KBM-7 (cell line): ENCODE results near the gene MAST4.
A peak's percentile ranks its signal among the peaks of the same experiment; 100 is the strongest.

Experiments
- DNase-seq: peaks from one replicate; pipeline ENCODE4 v3.0.0-alpha.2; 2015
- in situ Hi-C: fragments of 300-500 bp; cut with MboI; formaldehyde crosslinking; loops from 2 replicates; pipeline ENCODE4 v1.14.3; 2020; ENCODE audit warnings: low sequenced_read_pairs, low pct_unique_long_range_greater_than_20kb, mixed read lengths

The MAST4 gene

GRCh38 chr5:67133776-67134175, 537.6 kb downstream of the MAST4 start:
- no peak for DNase-seq
- in situ Hi-C loops = no loop called here

GRCh38 chr5:67135381-67135984, 539.3 kb downstream of the MAST4 start:
- no peak for DNase-seq
- in situ Hi-C loops = no loop called here

DNA sequence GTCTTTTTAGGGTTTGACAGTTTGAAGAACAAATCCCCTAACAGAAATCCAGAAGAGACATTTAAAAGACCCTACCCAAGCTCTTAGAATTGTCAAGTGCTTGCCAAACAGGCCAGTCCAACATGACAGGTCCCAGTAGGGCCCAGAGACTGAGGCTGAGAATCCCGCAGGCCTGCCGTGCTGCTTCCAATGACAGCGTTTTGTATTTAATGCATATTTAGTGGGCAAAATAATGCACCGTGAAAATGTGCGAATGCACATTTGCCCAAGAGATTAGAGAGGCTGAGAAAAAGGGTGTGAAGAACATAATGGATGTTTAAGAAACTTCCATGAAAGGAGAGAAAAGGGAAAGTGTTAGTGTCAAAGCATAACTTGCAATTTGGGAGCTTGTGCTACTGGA, 542.8 kb downstream of the MAST4 start:
- no peak for DNase-seq
- in situ Hi-C loops = no loop called here

DNA sequence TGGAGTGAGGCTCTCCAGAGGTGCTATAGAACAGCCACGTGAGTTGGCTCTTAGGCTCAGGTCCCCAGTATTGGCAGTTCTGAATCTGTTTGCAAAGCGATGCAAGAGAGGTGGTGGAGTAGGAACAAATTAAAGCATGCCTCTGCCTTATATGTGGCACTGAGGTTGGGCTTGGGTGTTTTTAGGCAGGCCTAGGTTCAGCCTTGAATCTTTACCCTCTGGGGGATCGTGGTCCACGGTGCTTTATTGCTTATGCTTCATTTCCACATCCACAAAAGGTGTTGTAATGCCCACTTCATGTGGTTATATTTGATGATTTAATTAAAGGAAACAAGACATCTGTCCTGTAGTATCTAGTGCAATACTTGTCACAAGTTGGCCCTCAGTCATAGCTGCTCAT, 544.2 kb downstream of the MAST4 start:
- no peak for DNase-seq
- in situ Hi-C loops = no loop called here

DNA sequence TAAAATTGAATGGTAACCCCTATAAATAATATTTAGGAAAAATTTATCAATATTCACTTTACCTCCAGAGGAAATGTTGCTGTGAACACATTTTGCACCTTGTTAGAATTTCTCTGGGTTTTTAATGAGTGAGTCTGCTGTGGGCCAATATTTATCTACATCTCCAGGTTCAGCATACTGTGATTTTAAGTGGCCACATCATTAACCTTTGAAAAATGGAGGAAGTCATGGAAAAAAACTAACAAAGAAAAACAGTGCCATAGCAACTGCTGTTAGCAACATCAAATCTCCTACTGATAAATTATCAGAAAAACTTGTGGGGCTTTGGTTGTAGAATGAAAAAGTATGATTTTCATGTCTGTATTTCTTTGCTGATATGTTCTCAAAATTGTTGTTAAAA, 545.5 kb downstream of the MAST4 start:
- in situ Hi-C loops = no loop called here

DNA sequence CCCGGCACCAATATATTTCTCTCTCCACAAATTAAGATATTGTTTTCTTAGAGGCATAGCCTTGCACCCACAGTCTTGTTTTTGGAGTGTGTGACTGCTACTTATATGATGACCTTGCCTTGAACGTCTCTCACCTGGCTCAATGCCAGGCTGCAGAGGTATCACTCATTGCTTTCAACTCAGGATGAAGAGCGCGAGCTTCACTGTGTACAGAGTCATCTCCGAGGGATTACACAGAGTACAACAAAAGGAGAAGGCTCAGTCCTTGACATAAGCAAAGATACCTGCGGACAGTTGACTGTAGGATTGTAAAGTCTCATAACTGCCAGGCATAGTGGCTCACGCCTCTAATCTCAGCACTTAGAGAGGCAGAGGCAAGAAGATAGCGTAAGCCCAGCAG, 546.6 kb downstream of the MAST4 start:
- no peak for DNase-seq
- in situ Hi-C loops = no loop called here

More for the DNA sequence above, 545.5 kb downstream of the MAST4 start:
- no peak for DNase-seq

DNA sequence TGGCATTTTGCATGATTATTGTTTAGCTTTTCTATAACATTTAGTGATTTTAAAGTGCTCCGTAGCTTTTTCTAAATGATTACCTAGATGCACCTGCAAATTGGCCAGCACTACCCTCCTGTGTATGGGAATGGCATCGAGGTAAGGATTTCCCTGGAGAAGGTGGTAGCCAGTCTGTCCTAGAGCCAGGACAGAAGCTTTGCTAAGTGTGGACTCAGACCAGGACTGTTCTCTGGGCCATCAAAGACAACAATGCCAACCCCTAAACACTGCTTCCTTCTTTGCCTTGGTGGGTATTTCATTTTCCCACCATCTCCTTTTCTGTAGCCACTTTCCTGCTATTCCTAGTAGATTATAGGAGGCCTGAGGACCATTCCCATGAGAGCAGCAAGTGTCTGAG, 547.4 kb downstream of the MAST4 start:
- in situ Hi-C loops = no loop called here
- no peak for DNase-seq

DNA sequence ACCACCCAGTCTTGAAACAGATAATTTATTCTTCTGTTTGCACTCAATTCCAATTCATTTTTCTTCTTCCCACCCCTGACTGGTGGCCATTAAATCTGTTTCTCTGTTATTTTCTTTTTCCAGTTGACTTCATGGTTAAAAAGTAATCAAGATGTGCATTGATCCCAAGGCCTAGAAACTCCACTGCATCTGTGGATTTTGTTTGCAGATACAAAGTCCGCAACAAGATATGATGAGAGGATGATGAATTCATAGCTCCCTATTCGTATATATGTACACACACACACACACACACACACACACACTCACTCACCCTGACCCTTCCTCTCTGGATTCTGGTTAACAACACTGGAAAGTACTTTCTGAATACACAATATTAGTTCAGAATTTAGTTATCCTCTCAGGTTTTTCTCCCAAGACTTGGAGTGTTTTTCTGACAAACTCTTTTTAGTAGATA, 548.0 kb downstream of the MAST4 start:
- DNase-seq = no peak
- in situ Hi-C loops = no loop called here

DNA sequence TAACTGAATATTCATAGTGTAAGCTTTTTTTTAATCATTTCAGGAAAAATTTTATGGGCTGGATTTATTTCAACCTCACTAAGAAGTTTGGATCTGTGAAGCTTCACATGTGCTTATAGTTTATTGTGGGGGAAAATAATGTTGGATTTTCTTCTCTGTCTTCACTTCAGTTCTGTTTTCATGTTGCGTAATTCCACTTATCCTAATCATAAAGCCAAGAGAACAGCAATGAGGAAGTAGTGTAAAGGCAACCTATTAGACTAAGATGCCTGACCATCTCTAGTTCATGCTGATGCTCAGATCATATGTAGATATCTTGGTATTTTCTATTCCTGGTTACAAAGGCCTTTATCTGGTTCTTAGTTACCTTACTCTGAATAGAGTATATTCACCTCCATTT, 550.4 kb downstream of the MAST4 start:
- in situ Hi-C loops = no loop called here
- peak; percentile 56 for DNase-seq

DNA sequence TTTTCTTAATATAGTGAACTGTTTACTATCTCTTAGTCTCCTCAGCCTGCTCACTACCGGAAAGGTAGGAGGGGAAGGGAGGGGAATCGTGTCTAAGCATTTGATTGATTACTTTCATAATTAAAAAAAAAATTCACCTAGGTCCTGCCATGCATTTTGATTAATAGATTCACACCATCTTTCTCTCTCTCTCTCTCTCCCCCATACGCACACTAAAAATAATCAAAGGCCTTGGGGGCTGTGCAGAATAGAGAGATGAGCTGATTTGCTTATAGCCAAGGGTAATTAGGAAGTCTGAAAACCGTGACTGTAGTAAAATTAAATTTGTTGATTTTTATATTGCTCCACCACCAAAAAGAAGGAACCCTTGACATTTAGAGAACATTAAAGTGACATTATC, 550.8 kb downstream of the MAST4 start:
- no peak for DNase-seq
- in situ Hi-C loops = no loop called here

GRCh38 chr5:67147760-67148159, 551.6 kb downstream of the MAST4 start:
- DNase-seq = no peak
- in situ Hi-C loops = no loop called here

DNA sequence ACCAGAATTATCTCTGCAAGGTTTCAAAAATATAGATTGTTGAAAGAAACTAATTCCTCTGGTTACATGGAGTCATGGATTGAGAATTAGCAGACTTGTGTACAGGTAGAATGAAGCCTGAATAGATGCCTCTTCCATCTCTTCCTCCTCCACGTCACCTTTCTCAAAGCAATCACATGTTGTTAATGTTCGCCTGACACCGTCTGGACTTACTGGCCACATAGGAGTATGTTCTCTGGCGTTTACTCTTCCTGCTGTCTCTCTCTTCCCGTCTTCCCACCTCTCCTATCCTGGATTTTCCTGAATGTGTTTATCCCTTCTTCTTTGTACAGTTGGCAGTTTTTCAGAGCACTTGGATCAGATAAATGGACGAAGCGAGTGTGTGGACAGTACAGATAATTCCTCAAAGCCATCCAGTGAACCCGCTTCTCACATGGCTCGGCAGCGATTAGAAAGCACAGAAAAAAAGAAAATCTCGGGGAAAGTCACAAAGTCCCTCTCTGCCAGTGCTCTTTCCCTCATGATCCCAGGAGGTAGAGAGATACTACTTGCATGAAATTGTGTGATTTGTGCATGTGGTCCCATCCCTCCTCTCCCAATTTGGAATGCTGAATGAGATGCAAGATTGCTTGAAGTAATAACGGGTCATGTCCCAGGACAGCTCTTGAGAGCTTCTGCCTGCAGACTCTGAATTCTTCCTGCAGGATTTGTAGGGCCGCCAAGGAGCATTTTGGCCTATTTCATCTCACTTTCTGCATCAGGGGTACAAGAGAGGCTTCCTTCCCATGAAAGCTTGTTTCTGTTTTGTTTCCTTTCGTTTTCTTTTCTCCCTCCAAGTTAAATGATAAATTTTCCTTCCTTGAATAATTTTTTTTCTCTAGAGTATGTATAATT, 553.1 kb downstream of the MAST4 start:
- no peak for DNase-seq
- in situ Hi-C loops = no loop called here

DNA sequence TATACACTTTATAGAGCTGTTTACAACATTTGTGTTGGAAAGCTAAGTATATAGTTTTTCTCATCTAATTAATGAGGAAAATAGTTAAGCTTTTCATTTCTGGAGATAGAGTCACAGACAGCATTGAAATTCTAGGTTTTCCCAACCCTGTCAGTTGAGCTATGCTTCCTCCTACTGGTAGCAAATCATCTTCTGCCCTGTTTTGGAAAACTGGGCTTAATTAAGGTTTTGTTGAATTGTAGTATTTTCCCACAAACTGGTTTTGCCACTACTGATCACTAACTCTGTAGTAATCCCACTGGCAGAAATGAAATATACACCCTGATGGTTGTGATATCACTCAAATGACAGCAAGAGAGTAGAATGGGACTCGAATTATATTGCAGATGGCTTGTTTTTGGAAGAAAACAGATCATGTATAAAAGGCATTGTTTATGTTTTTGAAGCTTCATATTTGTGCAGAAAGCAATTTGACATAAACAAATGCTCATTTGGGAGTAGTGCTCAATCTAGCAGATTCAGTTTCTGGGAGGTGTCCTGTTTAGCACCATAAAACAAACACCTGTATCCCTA, 553.8 kb downstream of the MAST4 start:
- DNase-seq = no peak
- in situ Hi-C loops = no loop called here

DNA sequence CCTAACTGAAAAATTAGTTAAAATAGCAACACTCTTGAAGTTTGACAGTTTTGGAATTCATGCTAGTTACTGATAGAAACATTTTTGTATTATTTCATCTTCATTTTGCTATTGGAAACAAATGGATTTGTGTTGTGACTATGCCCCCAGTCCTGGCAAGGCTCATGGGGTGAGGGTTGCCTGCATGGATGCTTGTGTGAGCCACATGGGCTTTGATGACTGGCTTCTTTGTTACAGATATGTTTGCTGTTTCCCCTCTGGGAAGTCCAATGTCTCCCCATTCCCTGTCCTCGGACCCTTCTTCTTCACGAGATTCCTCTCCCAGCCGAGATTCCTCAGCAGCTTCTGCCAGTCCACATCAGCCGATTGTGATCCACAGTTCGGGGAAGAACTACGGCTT, 556.2 kb downstream of the MAST4 start:
- DNase-seq = no peak
- in situ Hi-C loops = no loop called here

DNA sequence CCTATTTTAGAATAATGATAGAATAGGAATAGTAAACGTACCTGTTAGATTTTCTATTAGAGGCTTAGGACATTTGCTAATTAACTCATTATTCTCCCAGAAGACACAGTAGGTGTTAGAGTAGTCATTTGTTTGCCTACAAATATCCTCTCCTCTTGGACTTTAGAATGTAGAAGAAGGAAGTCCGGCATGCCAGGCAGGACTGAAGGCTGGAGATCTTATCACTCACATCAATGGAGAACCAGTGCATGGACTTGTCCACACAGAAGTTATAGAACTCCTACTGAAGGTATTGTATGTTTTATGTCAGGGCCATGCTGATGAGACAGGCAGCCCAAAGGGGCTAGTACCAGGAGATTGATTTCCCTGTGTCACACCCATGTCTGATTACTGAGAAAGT, 557.1 kb downstream of the MAST4 start:
- DNase-seq = no peak
- in situ Hi-C loops = no loop called here

- no peak for DNase-seq
- in situ Hi-C loops = no loop called here
These were observed 558.5 kb downstream of the MAST4 start for GRCh38 chr5:67154556-67155206.

GRCh38 chr5:67156976-67157583, 560.9 kb downstream of the MAST4 start:
- DNase-seq = peak; percentile 58
- in situ Hi-C loops = no loop called here

DNA sequence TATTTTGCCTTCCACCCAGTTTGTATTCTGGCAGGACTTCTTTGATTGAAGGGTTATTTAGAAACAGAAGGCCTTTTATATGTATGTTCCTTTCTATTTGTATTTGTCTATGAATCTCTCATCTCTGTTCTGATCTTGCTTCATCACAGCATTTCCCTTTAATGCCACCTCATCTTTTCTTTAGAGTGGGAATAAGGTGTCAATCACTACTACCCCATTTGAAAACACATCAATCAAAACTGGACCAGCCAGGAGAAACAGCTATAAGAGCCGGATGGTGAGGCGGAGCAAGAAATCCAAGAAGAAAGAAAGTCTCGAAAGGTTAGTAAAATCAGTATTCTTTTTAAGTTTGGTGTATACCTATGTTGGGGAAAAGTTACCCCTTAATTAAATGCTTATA, 564.1 kb downstream of the MAST4 start:
- DNase-seq = no peak
- in situ Hi-C loops = no loop called here

DNA sequence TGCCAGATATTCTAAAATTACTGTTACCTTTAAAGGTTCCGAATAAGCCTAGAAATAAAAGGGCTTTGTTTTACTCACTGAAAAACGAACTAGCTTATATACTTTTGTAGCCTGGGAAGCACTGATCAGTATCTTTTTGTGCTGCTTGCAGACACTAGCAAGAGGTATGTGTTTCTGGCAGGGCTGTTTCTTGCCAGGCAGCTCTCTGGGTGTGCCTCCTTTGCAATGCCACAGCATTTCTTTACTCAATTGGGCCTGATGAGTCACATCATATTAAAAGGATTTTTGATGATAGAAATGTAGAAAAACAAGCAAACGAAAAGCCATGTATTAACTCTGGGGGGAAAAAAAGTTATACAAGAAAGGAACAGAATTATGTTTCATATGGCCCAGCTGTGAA, 564.8 kb downstream of the MAST4 start:
- DNase-seq = no peak
- in situ Hi-C loops = no loop called here

DNA sequence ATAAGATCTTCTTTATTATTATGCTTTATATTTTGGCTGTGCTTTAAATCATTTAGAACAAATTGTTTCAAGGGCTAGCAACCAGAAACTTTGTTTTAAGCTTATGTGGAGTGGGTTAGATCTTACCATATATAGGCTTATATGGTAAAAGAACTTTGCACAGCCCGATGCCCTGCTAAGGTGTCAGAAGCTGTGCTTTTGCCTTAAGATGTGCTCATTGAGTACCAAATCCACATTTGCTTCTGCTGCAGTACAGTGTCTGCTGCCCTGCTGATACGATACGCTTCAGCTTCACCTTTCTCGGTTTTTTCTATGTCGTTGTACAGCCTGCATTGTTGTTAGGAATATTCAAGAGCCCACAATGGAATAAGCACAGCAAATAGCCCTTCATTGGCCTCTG, 565.6 kb downstream of the MAST4 start:
- in situ Hi-C loops = no loop called here
- DNase-seq = no peak
